ENCODE measurements around the gene MLLT3.

- TF ChIP-seq, protein P1, sequence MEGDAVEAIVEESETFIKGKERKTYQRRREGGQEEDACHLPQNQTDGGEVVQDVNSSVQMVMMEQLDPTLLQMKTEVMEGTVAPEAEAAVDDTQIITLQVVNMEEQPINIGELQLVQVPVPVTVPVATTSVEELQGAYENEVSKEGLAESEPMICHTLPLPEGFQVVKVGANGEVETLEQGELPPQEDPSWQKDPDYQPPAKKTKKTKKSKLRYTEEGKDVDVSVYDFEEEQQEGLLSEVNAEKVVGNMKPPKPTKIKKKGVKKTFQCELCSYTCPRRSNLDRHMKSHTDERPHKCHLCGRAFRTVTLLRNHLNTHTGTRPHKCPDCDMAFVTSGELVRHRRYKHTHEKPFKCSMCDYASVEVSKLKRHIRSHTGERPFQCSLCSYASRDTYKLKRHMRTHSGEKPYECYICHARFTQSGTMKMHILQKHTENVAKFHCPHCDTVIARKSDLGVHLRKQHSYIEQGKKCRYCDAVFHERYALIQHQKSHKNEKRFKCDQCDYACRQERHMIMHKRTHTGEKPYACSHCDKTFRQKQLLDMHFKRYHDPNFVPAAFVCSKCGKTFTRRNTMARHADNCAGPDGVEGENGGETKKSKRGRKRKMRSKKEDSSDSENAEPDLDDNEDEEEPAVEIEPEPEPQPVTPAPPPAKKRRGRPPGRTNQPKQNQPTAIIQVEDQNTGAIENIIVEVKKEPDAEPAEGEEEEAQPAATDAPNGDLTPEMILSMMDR (conservative IDR thresholded peaks at IDR 0.05; ENCODE audit: low read length): no peak
- no peak for TF ChIP-seq EZH2phosphoT487 (IDR thresholded peaks at IDR 0.05; ENCODE audit: borderline replicate concordance)
Measured at GRCh38 chr9:20480249-20480648, 142.1 kb downstream of the MLLT3 start.

Data from Loucy (cell line).